Activated B cell treated with CpG ODN at 0.5 μM for 24 hours (primary cell): Measurements from ENCODE around the gene OPA1. TPM values are rescaled to one million over a fixed set of nuclear protein-coding genes. Genes with fewer than 3 reads are reported as not detected.

Experiments used
- ATAC-seq: fragments of 200-7000 bp; cut with Tn5 transposase; one replicate; pipeline ENCODE4 v1.10.0; 2021; ENCODE audit warnings: low read depth, mild to moderate bottlenecking, moderate library complexity
- CTCF ChIA-PET: fragments of 350-600 bp; sonication (Branson Sonifier 250); formaldehyde crosslinking; loops from one replicate; lab custom pipeline; 2021; ENCODE audit warnings: antibody characterized with exemption; lab: Charles Lee
- POLR2A ChIA-PET: fragments of 350-600 bp; sonication (Branson Sonifier 250); formaldehyde crosslinking; loops from one replicate; lab custom pipeline; 2021; ENCODE audit warnings: antibody characterized with exemption; lab: Charles Lee
- DNase-seq: peaks from one replicate; pipeline ENCODE4 v3.0.0; 2022
- H3K27ac Mint-ChIP-seq: one replicate; pipeline ENCODE4 v1.8.0; 2020; ENCODE audit warnings: mixed read lengths
- H3K27me3 Mint-ChIP-seq: one replicate; pipeline ENCODE4 v1.8.0; 2021; ENCODE audit warnings: mixed read lengths
- H3K36me3 Mint-ChIP-seq: one replicate; pipeline ENCODE4 v1.8.0; 2021; ENCODE audit warnings: low read depth, mixed read lengths
- H3K4me1 Mint-ChIP-seq: one replicate; pipeline ENCODE4 v1.8.0; 2021; ENCODE audit warnings: mixed read lengths
- H3K4me3 Mint-ChIP-seq: one replicate; pipeline ENCODE4 v1.8.0; 2020; ENCODE audit warnings: mild to moderate bottlenecking, mixed read lengths
- H3K9me3 Mint-ChIP-seq: one replicate; pipeline ENCODE4 v1.8.0; 2020; ENCODE audit warnings: mixed read lengths
- intact Hi-C: fragments of 100-400 bp; cut with micrococcal nuclease; formaldehyde crosslinking; loops from one replicate; pipeline ENCODE4 v1.15.1; 2024
- total RNA-seq: library from RNA; stranded (reverse); gene quantifications from 2 replicates; pipeline ENCODE4 v1.2.3, GENCODE V29; 2022
- TF ChIP-seq, protein P1 (sequence below): fragments of 200-600 bp; IDR thresholded peaks from one replicate; pipeline ENCODE4 v1.8.0; 2022; ENCODE audit warnings: antibody characterized with exemption, mild to moderate bottlenecking

OPA1 gene
- total RNA-seq, 1 donor from 2014 or later = 80.6 TPM

DNA sequence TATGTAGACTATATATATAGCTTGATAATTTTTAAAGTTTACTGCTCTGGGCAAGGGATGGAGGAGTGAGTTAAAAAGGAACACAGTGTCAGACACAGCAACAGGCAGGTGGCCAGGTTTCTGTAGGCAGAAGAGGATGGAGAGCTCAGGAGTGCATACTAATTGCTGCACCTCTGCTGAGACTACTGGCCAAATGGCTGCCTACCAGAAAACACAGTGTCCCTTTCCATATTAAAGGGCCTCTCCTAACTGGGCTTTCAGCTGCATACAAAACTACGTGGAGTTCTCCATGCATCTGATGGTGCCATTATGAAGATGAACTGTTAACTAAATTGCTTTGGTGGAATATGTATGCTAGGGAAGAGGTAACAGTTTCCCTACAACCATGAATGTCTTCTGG is 40.1 kb upstream of the OPA1 start:
- DNase-seq (no peak), ATAC-seq (no peak)
- CTCF ChIA-PET = no interaction called here
- no peaks in the 10 kb centered on the region for H3K36me3 Mint-ChIP-seq
- no peaks in the 10 kb centered on the region for H3K4me1 Mint-ChIP-seq
- H3K27me3 Mint-ChIP-seq = no peaks in the 10 kb centered on the region
- no peak overlapping the region for H3K4me3 Mint-ChIP-seq
- no peaks in the 10 kb centered on the region for H3K9me3 Mint-ChIP-seq
- H3K27ac Mint-ChIP-seq = no peak overlapping the region
- POLR2A ChIA-PET = no interaction called here
- TF ChIP-seq, protein P1, sequence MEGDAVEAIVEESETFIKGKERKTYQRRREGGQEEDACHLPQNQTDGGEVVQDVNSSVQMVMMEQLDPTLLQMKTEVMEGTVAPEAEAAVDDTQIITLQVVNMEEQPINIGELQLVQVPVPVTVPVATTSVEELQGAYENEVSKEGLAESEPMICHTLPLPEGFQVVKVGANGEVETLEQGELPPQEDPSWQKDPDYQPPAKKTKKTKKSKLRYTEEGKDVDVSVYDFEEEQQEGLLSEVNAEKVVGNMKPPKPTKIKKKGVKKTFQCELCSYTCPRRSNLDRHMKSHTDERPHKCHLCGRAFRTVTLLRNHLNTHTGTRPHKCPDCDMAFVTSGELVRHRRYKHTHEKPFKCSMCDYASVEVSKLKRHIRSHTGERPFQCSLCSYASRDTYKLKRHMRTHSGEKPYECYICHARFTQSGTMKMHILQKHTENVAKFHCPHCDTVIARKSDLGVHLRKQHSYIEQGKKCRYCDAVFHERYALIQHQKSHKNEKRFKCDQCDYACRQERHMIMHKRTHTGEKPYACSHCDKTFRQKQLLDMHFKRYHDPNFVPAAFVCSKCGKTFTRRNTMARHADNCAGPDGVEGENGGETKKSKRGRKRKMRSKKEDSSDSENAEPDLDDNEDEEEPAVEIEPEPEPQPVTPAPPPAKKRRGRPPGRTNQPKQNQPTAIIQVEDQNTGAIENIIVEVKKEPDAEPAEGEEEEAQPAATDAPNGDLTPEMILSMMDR = no peak
- intact Hi-C loops = no loop called here

DNA sequence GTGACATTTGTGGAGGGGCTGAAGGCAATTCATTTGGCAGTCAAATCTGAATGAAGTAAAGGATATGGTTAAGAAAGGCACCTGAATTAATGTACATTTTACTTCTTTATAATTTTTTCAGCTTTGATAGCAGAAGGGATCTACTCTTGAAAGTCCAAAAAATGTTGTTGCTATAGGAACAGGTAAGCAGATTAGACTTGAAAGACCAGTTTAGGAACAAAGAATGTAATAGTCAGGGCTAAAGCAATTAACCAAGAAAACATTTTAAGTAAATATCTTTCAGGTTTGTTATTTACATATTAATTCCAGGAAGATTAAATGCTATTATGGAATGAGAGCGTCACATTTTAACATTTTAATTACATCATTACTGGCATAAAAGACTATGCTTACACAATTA is 39.4 kb upstream of the OPA1 start:
- ChIA-PET POLR2A (no interaction called here), CTCF (no interaction called here)
- ATAC-seq = no peak

DNA sequence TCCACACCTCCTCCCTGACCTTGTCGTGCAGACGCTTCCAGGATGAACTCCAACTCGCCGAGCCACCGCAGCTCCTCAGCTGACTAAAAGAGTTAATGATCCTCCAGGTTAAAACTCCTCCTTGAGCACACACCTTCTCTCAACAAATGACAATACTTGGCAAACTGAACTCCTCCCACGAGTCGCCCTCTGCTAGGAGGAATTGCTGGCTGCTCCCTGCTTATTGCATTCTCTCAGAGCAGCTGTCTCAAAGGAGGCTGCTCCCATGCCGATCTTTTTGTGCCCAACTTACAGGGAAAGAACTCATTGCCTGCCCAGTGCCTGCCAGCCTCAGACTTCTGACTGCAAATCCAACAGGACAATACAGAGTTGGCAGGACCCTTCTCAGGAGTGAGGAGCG is 38.2 kb upstream of the OPA1 start, which contains the start of gene ATP13A4:
Gene ATP13A4, minus strand, starts transcription at position 85 of the 400 bp plus-strand sequence. CDS start 96 bp downstream, outside the sequence.
- Mint-ChIP-seq H3K4me1 (no peaks in the 10 kb centered on the region), H3K9me3 (no peaks in the 10 kb centered on the region), H3K36me3 (no peaks in the 10 kb centered on the region), H3K4me3 (no peak within 1 kb of the TSS), H3K27me3 (no peaks in the 10 kb centered on the region), H3K27ac (no peak within 1 kb of the TSS)
- TF ChIP-seq, protein P1 = no peak
- ChIA-PET CTCF (no interaction called here), POLR2A (no interaction called here)
- intact Hi-C loops = no loop called here
- ATAC-seq (no peak), DNase-seq (no peak)

More for the DNA sequence above, 39.4 kb upstream of the OPA1 start:
- Mint-ChIP-seq H3K36me3 (no peaks in the 10 kb centered on the region), H3K9me3 (no peaks in the 10 kb centered on the region), H3K4me3 (no peak overlapping the region), H3K27me3 (no peaks in the 10 kb centered on the region), H3K27ac (no peak overlapping the region), H3K4me1 (no peaks in the 10 kb centered on the region)
- intact Hi-C loops = no loop called here
- no peak for DNase-seq
- TF ChIP-seq, protein P1 = no peak

DNA sequence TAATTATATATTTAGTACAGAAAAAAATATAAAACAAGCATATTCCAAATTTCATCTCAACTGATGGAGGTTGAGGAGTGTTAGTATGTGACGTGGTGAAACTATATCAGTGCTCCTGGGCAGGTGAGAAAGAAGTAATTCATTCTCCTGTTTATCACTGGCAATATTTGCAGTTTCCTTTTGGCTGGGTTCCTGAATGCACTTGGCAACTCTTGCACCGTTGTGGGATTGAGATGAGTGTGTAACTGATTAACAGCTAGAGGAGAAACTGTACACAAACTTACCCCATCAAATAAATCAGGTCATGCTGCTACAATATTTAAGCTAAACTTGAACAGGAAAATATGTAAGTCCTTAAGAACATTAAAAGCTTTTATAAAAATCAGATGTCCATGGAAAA is 36.2 kb upstream of the OPA1 start:
- POLR2A ChIA-PET = no interaction called here
- ATAC-seq (no peak), DNase-seq (no peak)
- Mint-ChIP-seq H3K36me3 (no peaks in the 10 kb centered on the region), H3K9me3 (no peaks in the 10 kb centered on the region), H3K4me1 (no peaks in the 10 kb centered on the region), H3K27me3 (no peaks in the 10 kb centered on the region), H3K27ac (no peak overlapping the region), H3K4me3 (no peak overlapping the region)
- CTCF ChIA-PET = no interaction called here
- intact Hi-C loops = no loop called here
- TF ChIP-seq, protein P1 = no peak

DNA sequence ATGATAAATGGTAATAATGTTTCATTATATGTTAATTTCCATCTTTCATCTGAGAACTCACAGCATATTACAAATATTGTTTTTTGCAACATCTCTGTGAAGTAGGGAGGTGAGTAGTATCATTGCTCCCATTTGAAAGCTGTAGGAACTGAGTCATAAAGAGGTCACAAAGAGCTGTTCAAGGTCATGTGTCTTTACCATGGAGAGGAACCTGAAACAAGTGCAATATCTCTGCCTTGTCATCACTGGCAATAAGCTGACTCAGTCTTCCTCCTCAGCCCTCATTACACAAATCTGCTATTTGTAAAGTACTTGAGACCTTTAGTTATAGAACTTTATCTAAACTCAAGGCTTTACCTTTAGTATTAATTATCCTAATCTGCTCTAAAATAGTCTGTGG is 33.9 kb upstream of the OPA1 start:
- H3K27me3 Mint-ChIP-seq = no peaks in the 10 kb centered on the region
- ATAC-seq = no peak
- TF ChIP-seq, protein P1 = no peak
- ChIA-PET POLR2A (no interaction called here), CTCF (no interaction called here)
- intact Hi-C loops = no loop called here
- no peak for DNase-seq
- H3K9me3 Mint-ChIP-seq = no peaks in the 10 kb centered on the region
- H3K27ac Mint-ChIP-seq = no peak overlapping the region
- H3K4me1 Mint-ChIP-seq = no peaks in the 10 kb centered on the region
- H3K4me3 Mint-ChIP-seq = no peak overlapping the region
- no peaks in the 10 kb centered on the region for H3K36me3 Mint-ChIP-seq
